ENCODE measurements around the gene SBF1.

Gene SBF1

DNA sequence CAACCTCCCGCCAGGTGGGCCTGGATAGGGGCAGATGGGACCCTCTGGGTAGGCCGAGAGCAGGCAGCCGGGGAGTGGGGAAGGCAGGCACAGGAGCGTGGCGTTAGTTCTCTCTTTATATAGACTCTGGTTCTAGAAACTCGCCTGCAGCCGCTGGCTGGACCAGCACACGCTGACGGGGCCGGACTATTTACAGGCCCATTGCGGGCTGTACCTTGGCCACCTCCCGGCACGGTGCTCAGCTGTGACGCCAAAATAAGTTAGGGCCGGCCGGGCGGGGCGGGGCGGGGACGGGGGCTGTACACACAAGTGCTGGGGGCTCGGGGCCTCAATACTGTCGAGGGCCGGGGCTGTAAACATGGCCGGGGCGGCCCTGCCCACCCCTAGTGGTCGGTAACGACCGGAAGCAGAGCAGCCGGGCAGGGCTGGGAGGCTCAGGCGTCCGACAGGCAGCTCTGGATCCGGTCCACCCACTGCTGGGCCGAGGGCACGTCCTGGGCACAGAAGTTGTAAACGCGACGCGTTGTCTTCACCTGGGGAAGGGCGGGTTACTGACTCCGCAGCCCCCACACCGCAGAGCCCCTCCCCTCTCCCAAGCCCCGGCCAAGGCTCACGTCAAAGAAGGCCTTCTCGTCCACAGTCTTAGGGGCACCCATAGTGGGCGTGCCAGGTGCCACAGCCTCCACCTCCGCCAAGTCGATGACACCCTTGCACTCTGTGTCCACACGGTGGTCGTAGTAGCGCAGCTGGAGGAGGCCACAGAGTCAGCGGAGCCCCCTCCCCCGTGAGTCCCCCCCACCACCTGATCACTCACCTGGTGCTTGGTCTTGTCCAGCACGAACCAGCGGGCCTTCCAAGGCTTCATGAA is 27.9 kb downstream of the SBF1 start:
- no peak for DNase-seq (ENCODE audit: low read depth, low spot score)
- Histone ChIP-seq H3K4me1 (ENCODE audit: insufficient read depth, insufficient read length) (peaks cover 2% of the 10 kb centered on the region), H3K4me3 (ENCODE audit: insufficient read length, low read depth) (no peak overlapping the region), H3K36me3 (ENCODE audit: insufficient read depth, insufficient read length, low read length) (peaks cover 63% of the 10 kb centered on the region), H3K9ac (ENCODE audit: insufficient read length, low read depth) (no peak overlapping the region), H3K9me3 (ENCODE audit: insufficient read depth, low read length) (no peaks in the 10 kb centered on the region), H3K27me3 (ENCODE audit: insufficient read depth, insufficient read length) (no peaks in the 10 kb centered on the region)
- TF ChIP-seq SUZ12 (IDR thresholded peaks at IDR 0.05; ENCODE audit: extremely low read depth, insufficient read depth, insufficient read length) = no peak
- TF ChIP-seq ZNF274 (IDR thresholded peaks at IDR 0.05; ENCODE audit: low read depth, low read length) = no peak
- TF ChIP-seq YY1 (IDR thresholded peaks at IDR 0.05; ENCODE audit: insufficient read depth, insufficient read length) = no peak

DNA sequence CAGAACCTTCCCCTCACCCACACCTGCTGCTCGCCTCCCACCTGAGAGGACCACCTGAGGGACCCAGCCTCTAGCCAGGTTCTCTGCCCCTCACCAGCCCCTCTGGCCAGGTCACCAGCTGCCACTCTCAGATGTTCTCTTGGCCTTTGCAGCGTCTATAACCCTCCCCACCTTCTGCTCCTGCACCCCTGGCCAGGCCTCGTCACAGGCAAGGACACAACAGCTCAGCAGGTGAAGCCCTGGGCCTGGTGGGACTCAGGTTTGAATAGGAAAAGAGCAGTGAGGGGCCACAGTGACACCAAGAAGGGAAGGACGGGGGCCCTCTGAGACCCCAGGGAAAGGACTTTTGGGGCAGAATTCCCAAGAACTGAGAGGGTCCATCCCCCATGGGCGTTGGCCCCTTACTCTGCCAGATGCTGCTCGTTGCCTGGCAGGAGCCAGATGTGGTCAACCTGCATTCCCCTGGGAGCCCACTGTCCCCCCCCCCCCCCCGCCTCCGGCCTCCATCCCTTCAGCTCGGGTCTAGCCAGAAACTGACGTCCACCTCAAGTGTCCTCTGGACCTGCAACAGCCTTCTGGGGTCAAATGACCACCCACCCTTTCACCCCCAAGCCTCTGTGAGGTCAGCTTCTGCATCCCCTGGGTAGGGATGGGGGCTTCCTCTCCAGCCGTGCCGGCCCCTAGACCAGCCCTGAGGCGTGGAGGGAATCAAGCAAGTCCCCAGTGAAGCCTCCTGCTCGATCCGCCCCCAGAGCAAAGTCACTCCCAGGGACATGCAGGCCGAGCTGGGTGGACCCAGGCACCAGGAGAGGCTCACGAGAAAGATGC is 28.7 kb downstream of the SBF1 start:
- DNase-seq (ENCODE audit: low read depth, low spot score) = no peak
- H3K36me3 ChIP-seq (ENCODE audit: insufficient read depth, insufficient read length, low read length) = peaks cover 67% of the 10 kb centered on the region
- peaks cover 2% of the 10 kb centered on the region for H3K4me1 ChIP-seq (ENCODE audit: insufficient read depth, insufficient read length)
- H3K27me3 ChIP-seq (ENCODE audit: insufficient read depth, insufficient read length) = no peaks in the 10 kb centered on the region
- H3K9ac ChIP-seq (ENCODE audit: insufficient read length, low read depth) = no peak overlapping the region
- H3K4me3 ChIP-seq (ENCODE audit: insufficient read length, low read depth) = no peak overlapping the region
- TF ChIP-seq SUZ12 (IDR thresholded peaks at IDR 0.05; ENCODE audit: extremely low read depth, insufficient read depth, insufficient read length) = no peak
- TF ChIP-seq YY1 (IDR thresholded peaks at IDR 0.05; ENCODE audit: insufficient read depth, insufficient read length) = no peak
- TF ChIP-seq ZNF274 (IDR thresholded peaks at IDR 0.05; ENCODE audit: low read depth, low read length) = no peak
- no peaks in the 10 kb centered on the region for H3K9me3 ChIP-seq (ENCODE audit: insufficient read depth, low read length)

DNA sequence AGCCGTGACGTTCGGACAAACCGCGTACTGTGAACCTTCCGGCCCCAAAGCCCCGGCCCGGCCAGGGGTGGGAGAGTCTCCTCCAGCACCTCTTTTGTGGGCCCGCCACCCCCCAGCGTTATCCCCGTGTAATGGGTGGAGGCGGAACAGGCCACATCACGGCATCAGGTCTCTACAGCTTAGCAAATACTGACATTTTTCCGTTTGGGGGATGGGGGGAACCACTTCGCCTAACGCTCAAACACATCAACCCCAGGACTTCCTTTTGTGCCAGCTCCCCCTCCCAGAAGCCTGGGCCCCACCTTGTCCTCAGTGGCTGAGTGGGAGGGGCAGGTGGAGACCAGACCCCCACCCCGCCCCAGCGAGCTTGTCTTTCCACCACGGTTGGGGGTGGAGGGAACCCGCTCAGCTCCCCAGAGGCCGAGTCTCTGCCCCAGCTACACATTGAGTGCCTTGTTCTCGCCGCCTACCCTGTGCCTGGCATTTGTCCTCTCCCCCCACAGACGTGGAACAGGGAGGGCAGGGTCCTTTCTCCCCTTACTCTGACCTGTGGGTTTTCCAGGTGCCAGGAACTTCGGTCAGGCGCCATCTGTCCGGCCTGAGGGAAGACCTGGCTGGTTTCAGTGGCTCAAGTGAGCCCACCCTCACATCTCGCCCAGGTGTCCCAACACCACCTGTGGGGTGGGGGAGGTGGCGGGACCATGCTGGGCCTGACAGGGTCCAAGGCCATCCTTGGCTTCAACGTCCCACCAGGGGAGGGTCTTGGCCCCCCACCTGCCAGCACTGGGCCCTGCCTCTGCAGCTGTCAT is 29.6 kb downstream of the SBF1 start:
- Histone ChIP-seq H3K4me1 (ENCODE audit: insufficient read depth, insufficient read length) (peaks cover 2% of the 10 kb centered on the region), H3K9me3 (ENCODE audit: insufficient read depth, low read length) (no peaks in the 10 kb centered on the region), H3K36me3 (ENCODE audit: insufficient read depth, insufficient read length, low read length) (peaks cover 70% of the 10 kb centered on the region), H3K27me3 (ENCODE audit: insufficient read depth, insufficient read length) (no peaks in the 10 kb centered on the region), H3K4me3 (ENCODE audit: insufficient read length, low read depth) (no peak overlapping the region), H3K9ac (ENCODE audit: insufficient read length, low read depth) (no peak overlapping the region)
- no peak for TF ChIP-seq YY1 (IDR thresholded peaks at IDR 0.05; ENCODE audit: insufficient read depth, insufficient read length)
- no peak for TF ChIP-seq SUZ12 (IDR thresholded peaks at IDR 0.05; ENCODE audit: extremely low read depth, insufficient read depth, insufficient read length)
- TF ChIP-seq ZNF274 (IDR thresholded peaks at IDR 0.05; ENCODE audit: low read depth, low read length) = no peak
- no peak for DNase-seq (ENCODE audit: low read depth, low spot score)

DNA sequence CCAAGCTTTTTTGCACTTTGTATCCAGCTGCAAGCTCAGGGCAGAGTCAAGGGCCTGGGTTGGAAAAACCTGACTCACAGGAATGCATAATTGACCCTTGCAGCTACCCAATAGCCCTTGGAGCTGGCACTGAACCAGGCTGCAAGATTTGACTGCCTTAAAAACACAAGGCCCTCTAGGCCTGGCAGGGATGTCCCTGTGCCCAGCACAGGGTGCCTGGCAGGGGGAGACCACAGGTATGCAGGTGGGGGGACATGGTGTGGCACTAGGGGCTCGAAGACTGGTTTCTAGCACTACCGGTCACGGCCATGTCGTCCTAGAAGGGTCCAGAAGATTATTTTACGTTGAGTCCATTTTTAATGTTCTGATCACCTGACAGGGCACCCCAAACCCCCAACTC is 30.2 kb downstream of the SBF1 start:
- DNase-seq (ENCODE audit: low read depth, low spot score) = no peak

DNA sequence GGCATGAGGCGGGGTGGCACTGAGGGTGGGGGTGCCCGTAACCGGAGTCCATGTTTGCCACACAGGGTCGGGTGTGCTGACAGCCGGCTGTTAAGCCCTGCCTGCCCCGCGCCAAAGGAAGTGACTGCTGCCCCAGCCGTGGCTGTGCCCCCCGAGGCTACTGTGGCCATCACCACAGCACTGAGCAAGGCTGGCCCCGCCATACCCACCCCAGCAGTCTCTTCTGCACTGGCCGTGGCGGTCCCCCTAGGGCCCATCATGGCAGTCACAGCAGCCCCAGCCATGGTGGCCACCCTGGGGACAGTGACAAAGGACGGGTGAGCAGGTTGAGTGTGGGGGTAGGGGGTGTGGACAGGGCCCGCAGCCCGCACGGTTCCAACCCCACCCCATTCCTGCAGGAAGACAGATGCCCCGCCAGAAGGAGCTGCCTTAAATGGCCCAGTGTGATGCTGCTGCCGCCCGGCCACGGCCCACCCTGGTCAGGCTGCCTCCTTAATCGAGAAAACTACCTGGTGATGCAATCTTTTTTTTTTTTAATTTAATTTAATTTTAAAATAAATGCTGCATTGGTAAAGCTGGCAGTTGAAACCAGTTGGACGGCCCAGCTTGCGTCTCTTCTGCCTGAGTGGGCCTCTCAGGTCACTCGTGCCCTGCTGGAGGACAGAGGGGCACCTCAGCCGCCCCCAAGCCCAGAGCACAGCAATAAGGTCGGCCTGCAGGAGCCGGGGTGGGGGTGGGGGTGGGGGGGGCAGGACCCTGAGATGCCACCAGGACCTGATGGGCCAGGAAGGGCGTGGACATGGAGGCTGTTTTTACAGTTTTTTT is 30.8 kb downstream of the SBF1 start:
- H3K4me1 ChIP-seq (ENCODE audit: insufficient read depth, insufficient read length) = peaks cover 2% of the 10 kb centered on the region
- TF ChIP-seq ZNF274 (IDR thresholded peaks at IDR 0.05; ENCODE audit: low read depth, low read length) = no peak
- TF ChIP-seq SUZ12 (IDR thresholded peaks at IDR 0.05; ENCODE audit: extremely low read depth, insufficient read depth, insufficient read length) = no peak
- no peak for TF ChIP-seq YY1 (IDR thresholded peaks at IDR 0.05; ENCODE audit: insufficient read depth, insufficient read length)
- H3K27me3 ChIP-seq (ENCODE audit: insufficient read depth, insufficient read length) = no peaks in the 10 kb centered on the region
- H3K36me3 ChIP-seq (ENCODE audit: insufficient read depth, insufficient read length, low read length) = peaks cover 77% of the 10 kb centered on the region
- no peak overlapping the region for H3K4me3 ChIP-seq (ENCODE audit: insufficient read length, low read depth)
- H3K9ac ChIP-seq (ENCODE audit: insufficient read length, low read depth) = no peak overlapping the region
- no peak for DNase-seq (ENCODE audit: low read depth, low spot score)
- H3K9me3 ChIP-seq (ENCODE audit: insufficient read depth, low read length) = no peaks in the 10 kb centered on the region

More for the DNA sequence above, 30.2 kb downstream of the SBF1 start:
- Histone ChIP-seq H3K36me3 (ENCODE audit: insufficient read depth, insufficient read length, low read length) (peaks cover 72% of the 10 kb centered on the region), H3K4me3 (ENCODE audit: insufficient read length, low read depth) (no peak overlapping the region), H3K27me3 (ENCODE audit: insufficient read depth, insufficient read length) (no peaks in the 10 kb centered on the region), H3K4me1 (ENCODE audit: insufficient read depth, insufficient read length) (peaks cover 2% of the 10 kb centered on the region), H3K9ac (ENCODE audit: insufficient read length, low read depth) (no peak overlapping the region), H3K9me3 (ENCODE audit: insufficient read depth, low read length) (no peaks in the 10 kb centered on the region)
- TF ChIP-seq ZNF274 (IDR thresholded peaks at IDR 0.05; ENCODE audit: low read depth, low read length) = no peak
- no peak for TF ChIP-seq YY1 (IDR thresholded peaks at IDR 0.05; ENCODE audit: insufficient read depth, insufficient read length)
- no peak for TF ChIP-seq SUZ12 (IDR thresholded peaks at IDR 0.05; ENCODE audit: extremely low read depth, insufficient read depth, insufficient read length)

DNA sequence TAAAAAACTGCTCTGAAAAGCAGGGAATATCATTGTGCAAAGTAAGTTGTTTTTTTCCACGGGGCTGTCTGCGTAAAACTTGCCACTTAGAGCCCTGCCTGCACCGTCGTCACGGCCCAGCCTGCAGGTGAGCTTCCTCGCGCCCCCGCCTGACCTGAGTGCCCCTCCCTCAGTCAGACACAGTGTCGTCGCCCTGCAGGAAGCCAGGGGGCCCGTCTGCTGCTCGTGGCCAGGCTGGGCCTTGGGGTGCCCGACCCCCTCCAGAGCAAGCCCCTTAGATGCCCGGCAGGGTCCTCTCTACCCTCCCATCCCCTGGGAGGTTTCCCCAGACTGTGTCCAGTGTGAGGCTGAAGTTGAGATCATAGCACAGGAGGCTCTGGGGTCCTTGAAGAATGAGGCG is 31.6 kb downstream of the SBF1 start:
- DNase-seq (ENCODE audit: low read depth, low spot score) = no peak
- peaks cover 76% of the 10 kb centered on the region for H3K36me3 ChIP-seq (ENCODE audit: insufficient read depth, insufficient read length, low read length)
- TF ChIP-seq SUZ12 (IDR thresholded peaks at IDR 0.05; ENCODE audit: extremely low read depth, insufficient read depth, insufficient read length) (no peak), YY1 (IDR thresholded peaks at IDR 0.05; ENCODE audit: insufficient read depth, insufficient read length) (no peak), ZNF274 (IDR thresholded peaks at IDR 0.05; ENCODE audit: low read depth, low read length) (no peak)
- H3K9me3 ChIP-seq (ENCODE audit: insufficient read depth, low read length) = no peaks in the 10 kb centered on the region
- H3K27me3 ChIP-seq (ENCODE audit: insufficient read depth, insufficient read length) = no peaks in the 10 kb centered on the region
- no peak overlapping the region for H3K4me3 ChIP-seq (ENCODE audit: insufficient read length, low read depth)
- H3K9ac ChIP-seq (ENCODE audit: insufficient read length, low read depth) = no peak overlapping the region
- H3K4me1 ChIP-seq (ENCODE audit: insufficient read depth, insufficient read length) = peaks cover 2% of the 10 kb centered on the region
